GM19043 (cell line): ENCODE data around the gene FGFR2.

Source experiments
- ATAC-seq: cut with Tn5 transposase; IDR thresholded peaks from one replicate; pipeline ENCODE4 v1.9.1; 2021; ENCODE audit warnings: low read depth; ENCODE audit not compliant: unreplicated experiment

Gene FGFR2

DNA sequence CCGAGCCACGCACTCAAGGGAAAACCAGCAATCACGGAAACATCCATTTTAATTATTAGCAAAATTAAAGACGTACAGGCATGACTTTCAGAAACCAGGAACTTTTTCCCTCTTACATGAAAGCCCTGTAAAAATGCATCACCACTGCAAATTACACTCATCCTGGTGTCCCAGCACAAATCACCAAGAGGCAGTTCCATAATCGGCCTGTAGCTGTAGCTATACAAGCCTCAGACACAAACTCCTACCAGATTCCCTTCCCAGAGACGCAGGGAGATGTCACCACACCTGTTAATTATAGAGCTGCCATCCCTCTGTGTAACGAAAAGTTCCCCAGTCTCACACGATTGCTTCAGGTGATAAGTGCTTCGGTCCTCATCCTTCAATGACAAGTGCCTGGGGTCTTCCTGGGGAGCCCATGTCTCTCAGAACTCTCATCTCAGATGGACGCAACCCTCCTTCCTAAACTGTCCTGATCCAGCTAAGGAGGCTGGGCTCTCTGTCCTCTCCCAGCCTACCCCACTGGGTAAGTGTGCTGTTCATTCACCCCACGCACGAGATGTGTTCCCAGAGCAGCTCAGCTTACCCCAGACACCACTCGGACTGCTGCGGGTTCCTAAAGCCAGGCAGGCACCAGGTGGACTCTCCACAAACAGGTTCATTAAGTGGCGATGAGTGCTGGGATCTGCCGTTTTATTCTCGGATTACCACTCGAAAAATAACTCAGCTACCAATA lies 5.9 kb downstream of the FGFR2 start:
- no peak for ATAC-seq

DNA sequence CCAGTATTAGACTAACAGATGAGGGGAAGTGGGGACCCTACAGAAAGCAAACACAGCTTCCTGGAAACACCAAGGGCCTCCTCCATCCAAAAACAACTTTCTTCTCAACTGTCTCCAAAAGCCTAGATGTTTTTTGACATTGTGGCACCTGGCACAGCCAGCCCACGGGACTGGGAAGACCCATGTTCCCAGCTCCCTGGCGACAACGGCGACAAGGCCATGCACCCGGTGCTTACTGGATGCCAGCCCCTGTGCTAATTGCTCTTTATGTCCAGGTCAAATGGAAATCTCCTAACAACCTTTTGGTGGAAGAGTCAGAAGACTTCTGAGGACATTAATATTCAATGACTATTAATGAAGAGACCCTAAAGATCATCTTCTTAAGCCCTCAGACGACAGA lies 7.1 kb downstream of the FGFR2 start:
- ATAC-seq = no peak

DNA sequence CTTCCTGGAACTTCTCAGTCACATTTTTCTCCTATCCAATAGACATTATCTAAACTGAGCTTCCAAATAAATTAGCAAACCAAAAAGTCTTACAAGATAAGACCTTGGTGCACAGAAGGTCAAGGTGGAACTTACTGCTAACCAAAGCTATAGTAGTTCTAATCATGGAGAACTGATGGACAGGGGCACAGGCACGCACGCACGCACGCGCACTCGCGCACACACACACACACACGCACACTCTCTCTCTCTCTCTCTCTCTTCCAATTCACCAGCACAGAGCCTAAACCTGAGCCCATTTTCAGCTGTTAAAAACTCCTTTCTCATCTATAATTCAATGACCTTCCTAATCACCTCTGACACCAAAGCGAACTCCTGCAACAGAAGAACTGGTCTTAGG lies 7.5 kb downstream of the FGFR2 start:
- no peak for ATAC-seq

DNA sequence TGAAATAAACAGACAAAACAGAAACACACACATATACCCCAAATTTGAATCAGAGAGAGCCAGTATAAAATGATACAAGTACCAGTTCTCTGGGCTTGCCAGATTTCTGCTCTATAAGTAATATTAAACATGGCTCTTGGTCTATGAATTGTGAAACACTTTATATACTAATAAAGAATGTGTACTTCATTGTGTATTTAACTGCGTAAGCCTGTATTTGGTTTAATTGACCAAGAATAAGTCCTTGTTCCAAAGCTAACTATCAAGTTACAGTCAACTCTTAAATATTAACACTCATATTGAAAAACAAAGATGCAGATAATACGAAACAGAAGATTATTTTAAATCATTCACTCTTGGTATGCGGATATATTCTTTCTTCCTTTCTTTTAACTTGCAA lies 8.7 kb downstream of the FGFR2 start:
- ATAC-seq = no peak

DNA sequence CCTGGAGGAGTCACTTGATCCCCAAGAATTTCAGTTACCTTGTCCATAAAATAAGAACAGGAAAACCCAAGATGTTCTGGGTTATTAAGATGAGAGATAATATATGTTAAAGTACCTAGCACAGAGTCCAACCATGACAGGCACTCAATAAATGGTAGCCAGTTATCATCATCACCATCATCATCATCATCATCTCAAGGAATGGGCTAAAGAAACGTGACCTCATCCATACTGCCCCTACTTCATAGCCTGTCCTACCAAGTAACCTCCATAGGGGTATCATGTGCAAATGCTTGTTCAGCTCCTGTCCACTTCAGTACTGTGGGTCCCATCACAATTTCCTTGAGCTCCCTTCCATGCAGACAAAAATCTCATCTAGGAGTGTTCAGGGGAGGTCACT lies 14.4 kb downstream of the FGFR2 start:
- no peak for ATAC-seq

DNA sequence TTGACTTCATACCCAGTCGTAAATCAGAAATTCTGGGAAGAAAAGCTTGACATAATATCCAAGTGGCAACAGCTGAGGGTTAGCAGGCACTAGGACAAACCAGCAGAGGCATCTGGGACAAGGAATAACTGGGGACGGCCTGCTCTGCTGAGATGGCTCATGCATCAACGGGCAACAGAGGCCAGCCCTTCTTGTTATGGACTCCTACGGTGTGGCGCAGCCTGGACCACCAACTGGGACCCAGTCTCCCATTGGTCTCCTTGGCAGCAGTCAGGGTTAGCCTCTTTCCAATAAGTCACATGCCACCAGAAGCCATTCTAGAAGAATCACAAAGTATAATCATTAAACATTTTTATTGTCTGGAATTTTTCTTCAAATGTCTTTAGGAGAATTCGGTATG lies 15.0 kb downstream of the FGFR2 start:
- ATAC-seq = no peak

DNA sequence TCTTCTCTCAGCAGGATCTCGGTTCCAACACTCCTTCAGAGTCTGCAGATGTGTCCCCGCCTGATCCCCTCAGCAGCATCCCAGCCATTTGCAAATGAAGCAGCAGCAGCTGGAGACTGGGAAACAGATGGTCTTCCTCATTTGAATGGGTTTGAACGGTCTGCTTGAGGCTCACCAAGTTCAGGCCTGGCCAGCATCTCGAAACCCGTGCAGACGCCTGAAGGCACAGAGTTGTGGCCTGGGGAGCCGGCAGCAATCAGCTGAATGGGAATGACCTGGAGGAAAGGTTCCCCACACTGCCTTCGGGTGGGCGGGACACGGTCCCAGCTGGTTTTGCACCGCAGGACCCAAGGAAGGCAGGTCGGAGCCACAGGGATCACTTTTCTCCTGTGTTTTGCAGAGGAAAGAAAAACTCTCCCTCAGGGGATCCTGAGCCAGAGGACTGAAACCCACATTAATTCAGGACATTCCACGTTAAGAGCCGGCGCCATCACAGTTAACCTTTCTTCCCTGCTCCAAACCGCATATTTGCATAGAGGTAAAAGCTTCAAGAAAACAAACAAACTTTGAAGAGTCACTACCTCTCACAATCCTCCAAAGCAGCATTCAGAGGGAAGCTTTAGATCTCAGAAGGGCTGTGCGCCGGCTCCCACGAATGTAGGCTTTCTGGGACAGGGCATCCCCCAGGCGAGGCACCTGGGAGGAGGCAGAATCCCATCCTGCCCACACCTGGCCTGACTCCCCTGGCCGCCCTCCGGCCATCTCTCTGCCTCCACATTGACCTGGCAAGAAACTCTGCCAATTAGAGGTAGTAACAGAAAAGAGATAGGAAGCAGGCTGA lies 17.7 kb downstream of the FGFR2 start:
- no peak for ATAC-seq

DNA sequence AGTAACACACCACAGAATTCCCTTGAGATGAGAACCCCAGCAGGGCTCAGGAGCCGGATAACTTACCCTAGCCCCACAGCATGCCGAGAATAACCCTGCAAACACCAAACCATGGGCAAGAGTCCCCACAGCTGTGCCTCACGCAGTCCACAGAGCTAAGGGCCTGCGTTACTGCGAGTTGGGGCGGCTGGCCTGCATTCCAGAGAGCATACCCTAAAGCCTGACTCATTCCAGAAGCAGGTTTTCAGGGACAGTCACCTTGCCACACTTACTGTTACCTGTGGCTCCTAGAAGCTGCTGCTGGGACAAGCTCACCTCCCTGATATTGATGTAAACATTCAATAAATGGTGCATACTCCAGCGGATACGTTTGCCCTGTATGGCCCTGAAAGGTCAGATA lies 18.6 kb downstream of the FGFR2 start:
- no peak for ATAC-seq

DNA sequence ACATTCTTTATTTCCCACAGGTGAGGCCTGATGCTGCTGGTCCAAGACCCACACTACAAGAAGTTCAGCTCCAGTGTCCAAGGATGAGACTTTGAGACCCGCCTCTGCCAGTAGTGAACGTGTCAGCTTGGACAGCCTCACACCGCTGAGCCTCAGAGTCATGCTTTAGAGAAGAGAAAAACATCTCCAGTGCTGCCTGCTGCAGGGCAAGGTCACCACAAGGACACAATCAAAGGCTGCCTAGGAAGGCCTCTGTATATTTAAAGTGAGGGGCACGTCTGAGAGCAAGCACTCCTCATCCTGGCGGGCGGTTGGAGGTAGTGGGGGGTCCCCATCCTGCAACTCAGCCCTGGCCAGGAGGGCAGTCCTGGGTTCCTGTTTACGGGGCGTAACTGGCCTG lies 19.3 kb downstream of the FGFR2 start:
- ATAC-seq = no peak

DNA sequence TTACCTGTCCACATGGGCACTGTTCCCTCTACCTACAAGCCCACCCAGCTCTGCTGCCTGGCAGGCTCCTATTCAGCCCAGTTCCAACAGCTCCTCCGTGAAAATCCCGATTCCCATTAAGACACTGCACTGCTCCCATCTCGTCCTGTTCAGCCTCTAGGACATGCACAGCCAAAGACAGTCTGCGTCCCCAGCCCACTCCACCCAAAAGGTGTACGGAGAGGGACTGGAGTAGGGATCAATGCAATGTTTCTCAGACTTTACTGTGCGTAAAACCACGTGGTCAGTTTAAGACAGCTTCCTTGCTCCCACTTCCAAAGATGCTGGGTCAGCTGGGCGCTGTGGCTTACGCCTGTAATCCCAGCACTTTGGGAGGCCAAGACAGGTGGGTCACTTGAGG lies 19.9 kb downstream of the FGFR2 start:
- no peak for ATAC-seq

DNA sequence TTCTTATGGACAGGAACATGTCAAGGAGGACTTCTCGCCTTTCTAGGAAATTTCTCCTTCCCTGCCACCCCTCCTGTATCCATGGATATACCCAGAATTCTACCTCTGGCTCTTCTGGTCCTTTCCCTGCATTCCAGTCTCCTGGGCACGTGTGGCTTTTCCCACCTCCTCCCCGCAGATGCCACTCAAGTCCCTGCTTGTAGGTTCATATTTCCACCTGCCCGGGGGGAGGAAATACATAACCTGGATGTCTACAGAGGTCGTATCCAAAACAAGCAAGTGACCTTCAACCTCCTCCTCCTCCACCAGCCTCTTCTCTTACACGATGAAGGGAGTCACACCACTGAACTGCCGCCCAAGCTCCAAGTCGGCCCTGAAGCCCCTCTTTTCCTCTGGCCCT lies 20.7 kb downstream of the FGFR2 start:
- ATAC-seq = no peak

DNA sequence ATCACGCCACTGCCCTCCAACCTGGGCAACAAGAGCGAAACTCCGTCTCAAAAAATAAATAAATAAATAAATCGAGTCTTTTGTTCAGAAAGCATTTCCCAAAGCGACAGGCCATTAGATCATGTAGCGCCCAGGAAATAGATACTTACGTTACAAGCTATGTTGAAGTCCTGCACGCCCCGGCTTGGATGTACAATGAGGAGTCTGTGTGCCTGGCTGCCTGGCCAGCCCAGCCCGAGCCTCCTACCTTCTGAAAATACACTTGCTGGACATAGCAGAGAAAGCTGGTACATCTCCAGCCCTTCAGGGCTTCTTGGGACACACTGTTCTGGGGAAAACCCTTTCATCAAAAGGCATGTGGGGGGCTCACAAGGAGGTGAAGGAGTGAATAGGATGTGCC lies 22.1 kb downstream of the FGFR2 start:
- ATAC-seq = no peak

DNA sequence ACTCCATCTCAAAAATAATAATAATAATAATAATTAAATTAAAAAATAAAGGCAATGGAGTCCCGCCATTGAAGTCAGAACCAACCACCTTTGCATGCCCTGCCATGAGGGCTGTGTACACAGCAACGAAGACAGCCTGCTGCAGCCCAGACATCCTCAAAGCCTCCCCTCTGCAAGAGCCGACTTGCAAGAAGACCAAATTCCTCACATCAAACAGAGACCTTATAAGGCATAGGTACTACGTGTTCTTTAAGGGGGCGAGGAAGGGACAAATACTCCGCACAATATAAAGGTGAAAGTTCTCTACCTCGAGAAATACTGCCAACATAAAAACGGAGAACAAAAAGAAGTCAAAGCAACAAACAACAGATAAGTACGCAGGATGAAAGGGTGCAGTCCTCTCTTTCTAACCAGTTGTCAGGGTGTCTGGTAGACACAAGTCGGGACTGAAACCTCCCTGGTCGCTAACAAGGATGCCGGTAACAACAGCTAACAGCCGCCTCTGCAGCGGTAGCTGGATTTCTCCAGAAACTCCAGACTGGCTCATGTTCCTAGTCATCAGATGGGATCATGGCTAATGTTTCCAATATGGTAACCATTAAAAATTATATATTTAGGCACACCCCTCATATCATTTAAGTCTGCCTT lies 23.6 kb downstream of the FGFR2 start:
- ATAC-seq = no peak

DNA sequence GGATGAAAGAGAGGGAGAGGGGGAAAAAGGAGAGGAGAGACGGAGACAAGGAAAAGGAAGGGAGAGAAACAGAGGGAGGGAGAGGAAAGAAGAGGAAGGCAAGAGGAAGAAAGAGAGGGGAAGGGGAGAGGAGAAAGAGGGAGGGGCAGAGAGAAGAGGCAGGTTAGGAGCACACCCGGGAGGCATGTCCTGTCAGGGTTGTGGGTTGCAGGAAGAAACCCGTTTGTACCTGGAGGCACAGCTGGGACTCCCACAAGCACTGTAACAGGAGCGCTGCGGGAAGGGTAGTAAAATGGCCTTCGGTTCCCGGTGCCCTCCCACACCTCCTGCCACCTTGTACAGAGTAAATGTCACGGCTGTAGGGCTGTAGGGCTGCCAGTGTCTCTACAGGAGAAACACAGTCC lies 24.7 kb downstream of the FGFR2 start:
- no peak for ATAC-seq

DNA sequence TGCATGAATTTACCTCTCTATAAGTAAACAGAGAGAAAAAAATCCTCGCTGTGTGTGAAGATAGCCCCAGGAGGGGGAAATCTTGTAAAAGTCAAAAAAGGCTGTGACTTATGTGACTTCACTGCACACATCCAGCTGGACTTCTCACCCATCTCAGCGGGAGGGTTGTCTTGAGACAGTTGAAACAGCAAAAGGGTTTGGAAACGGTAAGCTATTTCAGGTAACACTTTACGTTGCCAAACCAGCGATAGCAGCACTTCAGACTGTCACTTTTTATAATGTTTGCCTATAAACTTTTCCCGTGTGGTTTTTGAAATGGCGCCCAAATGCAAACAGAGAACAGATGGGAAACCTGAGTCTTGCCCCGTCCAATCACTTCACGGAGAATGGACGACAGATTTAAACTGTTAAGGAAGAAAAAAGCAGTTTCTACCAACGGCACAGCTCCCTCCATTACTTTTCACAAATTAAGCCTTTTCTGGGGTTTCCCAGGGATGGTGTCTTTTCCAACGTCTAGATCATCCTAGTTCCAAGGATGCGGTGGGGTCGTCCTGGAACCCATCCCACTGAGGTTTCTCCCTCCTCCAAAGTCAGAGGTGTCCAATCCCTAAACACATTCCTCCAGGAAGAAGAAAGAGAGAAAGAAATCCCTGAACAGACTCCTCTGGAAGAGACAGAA lies 25.2 kb downstream of the FGFR2 start:
- no peak for ATAC-seq

DNA sequence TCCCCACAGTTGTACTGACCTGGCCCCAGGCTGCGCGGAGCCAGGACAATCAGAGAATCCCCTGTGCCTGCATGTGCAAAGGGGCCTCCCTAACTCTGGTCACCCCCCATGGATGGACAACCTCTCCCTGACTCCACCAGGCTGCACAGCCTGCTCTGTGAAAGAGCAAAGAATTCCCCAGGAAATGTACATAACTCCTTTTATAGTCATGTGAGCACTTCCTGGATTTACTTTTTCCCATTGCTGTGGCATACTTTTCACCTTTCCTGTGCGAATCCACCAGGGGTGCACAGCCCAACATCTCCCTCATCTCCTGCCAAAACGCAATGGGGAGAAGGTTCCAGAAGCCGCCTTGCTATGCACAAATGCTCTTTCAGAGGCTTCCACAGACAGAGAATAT lies 27.9 kb downstream of the FGFR2 start:
- ATAC-seq = no peak

DNA sequence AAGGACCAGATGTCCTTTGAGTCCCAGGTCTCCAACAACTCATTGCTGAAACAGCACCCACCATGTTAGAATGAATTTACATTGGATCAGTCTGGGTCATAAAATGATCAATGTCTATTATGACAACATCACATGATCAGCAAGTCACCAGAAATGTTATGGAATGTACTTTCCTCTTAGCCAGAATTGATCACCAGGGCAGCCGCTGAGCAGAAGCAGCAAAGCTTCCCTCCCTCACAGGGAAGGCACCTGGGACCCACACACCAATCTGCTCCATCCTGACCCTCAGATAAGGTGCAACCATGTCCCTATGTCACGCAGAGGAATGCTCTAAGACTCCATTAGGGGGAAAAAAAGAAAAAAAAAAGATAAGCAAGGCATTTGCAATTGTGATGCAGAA lies 30.0 kb downstream of the FGFR2 start:
- ATAC-seq = no peak

DNA sequence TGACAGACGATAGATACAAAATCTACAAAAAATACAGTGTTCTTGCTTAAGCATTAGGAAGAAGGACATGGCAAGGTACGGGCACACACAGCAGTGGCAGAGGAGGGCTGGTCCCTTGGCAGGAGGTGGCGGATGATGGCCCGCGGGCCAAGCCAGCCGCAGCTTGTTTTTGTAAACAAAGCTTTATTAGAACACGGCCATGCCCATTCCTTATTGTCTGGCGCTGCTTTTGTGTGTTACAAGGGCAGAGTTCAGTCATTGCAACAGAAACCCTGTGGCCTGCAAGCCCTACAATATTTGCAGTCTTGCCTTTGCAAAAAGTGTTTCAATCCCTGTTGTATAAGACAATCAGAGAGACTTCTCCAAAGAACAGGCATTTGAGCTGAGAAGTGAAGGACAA lies 30.7 kb downstream of the FGFR2 start:
- ATAC-seq = no peak

DNA sequence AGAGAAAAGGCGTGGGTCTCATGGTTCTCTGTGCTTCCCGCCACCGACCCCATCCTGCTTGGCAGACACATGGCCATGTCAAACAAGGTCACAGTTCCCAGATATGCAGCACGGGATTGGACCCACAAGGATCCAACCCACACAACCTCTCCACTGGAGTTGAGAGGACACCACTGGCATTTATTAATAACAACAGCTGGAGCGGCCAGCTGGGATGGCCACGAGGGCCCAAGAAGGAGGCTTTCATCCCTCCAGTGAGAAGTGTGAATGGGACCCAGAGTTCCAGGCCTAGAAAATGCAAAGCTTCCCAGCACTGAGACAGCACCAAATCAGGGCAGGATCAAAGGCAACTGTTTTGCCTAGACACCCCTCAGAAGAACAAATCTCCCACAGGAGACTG lies 31.5 kb downstream of the FGFR2 start:
- no peak for ATAC-seq

DNA sequence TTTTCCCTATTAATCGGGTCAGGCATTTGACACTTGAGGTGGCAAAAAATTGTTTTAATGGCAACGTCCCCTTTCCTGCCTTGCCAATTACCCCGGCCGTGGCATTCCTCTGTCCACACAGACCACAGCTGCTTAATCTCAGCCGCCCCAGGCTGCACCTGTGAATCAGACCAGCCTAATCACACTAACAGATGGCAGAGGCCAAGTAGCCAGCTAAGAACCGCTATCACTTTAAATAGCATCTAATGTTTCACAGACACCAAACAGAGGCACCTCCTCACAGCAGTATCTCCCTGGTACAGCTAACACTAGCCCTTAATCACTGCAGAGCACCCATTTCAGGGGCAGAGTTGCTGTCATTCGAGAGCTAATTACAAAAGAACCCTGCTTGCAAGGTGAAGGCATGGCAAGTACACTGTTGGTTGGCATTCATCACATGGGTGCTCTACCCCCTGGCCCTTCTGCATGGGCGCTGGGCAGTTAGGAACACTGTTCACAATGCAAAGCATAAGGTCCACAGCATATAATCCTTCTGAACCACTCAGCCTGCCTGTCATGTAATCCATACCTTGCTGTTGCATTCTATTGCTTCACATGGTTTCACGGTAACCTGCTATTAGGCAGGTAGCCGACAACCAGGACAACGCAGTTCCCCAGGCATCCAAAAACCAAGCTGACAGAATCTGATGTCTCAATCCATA lies 38.8 kb downstream of the FGFR2 start:
- ATAC-seq = no peak

DNA sequence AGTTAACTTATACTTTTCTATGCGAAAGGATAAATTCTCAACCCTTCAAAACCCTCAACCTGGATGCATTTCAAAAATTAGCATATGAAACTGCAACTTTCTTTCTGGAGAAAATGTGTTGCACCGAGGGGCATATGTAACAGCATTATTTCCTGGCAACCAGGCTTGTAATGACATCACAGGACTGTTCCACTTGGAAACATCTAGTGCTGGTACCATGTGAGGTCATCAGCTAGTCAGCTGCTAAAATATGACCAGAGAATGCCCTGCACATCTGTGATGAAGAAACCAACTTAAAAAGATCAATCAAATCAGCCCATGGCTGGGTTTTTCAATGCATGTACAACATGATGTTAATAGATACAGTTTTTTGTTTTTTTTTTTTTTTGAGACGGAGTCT lies 40.0 kb downstream of the FGFR2 start:
- ATAC-seq = no peak
